ENCODE measurements around the gene DRD3.

The DRD3 gene

GRCh38 chr3:114178770-114179368 lies at the start of gene DRD3:
Gene DRD3 (minus strand): TSS chr3:114179052. CDS start chr3:114171992, 7,060 bp downstream.
- no peak for TF ChIP-seq CTCF (IDR thresholded peaks at IDR 0.05)

GRCh38 chr3:114227076-114227475 lies 48.2 kb upstream of the DRD3 start:
- no peak for TF ChIP-seq CTCF (IDR thresholded peaks at IDR 0.05)

GRCh38 chr3:114226313-114226712 lies 47.5 kb upstream of the DRD3 start:
- no peak for TF ChIP-seq CTCF (IDR thresholded peaks at IDR 0.05)

GRCh38 chr3:114223143-114223542 lies 44.3 kb upstream of the DRD3 start:
- TF ChIP-seq CTCF (IDR thresholded peaks at IDR 0.05), result no peak

GRCh38 chr3:114221881-114222264 lies 43.0 kb upstream of the DRD3 start:
- no peak for TF ChIP-seq CTCF (IDR thresholded peaks at IDR 0.05)

GRCh38 chr3:114221165-114221880 lies 42.5 kb upstream of the DRD3 start:
- TF ChIP-seq CTCF (IDR thresholded peaks at IDR 0.05), result no peak

- no peak for TF ChIP-seq CTCF (IDR thresholded peaks at IDR 0.05)
Observed at GRCh38 chr3:114219741-114220140, 40.9 kb upstream of the DRD3 start.

All from LNCAP (cell line).